HG03439 (cell line): Measurements from ENCODE around the gene GGA1.
"Not testable (repeated sequence)": the region's sequence is repeated elsewhere in the genome, so short reads cannot be mapped to it uniquely, and the experiment has no call there.

Source experiments
- ATAC-seq: cut with Tn5 transposase; IDR thresholded peaks from one replicate; pipeline ENCODE4 v1.9.1; 2021; ENCODE audit warnings: mild to moderate bottlenecking, moderate library complexity; ENCODE audit not compliant: unreplicated experiment

Gene GGA1

GRCh38 chr22:37570661-37570976 lies 38.0 kb upstream of the GGA1 start:
- ATAC-seq, result no peak

DNA sequence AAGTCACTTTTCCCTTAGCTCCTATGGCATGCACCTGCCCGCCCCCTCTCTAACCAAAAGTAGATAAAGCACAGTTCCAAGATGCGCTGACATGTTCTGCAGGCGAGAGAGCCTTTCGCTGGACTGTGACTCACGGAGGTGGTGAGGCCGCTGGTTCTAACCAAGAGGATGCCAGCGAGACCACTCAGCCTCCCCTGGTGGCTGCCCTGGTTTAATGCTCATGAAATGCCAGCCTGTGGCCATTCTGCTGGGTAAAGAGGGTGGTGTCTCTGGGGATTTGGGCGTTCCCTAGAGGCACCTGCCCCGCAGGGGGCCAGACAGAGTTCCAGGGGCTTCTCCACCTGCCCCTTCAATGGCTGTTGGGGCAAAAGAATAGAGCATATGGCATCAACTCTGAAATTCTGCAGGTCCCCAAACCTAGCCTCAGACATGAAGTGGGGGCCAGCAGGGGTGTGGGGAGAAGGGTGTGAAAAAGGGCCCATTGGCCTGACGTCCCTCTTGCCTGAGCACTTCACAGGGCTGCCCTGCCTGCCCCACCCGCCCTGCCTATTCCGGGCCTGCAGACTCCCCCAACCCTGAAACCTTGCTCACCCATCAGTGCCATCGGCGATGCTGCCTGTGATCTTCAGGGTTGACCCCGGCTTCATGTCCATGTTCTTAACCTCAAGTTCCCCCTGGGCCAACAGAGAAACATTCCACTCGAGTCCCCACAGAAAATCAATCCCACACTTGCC lies 37.2 kb upstream of the GGA1 start:
- no peak for ATAC-seq

GRCh38 chr22:37571992-37572373 lies 36.7 kb upstream of the GGA1 start:
- ATAC-seq, result no peak

DNA sequence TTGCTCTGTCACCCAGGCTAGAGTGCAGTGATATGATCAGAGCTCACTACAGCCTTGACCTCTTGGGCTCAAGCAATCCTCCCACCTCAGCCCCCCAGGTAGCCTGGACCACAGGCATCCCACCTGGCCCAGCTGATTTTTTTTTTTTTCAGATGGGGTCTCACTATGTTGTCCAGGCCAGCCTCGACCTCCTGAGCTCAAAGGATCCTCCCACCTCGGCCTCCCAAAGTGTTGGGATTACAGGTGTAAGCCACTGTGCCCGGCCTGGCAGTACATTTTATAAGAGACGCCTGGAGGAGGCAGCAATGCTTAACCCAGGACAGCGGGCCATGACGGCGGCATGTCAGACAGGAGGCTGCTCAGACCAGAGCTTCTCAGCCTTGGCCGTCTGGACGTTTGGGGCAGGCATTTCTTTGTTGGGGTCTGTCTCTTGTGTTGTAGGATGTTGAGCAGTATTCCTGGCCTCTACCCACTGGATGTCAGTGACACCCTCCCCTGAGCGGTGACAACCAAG lies 33.1 kb upstream of the GGA1 start:
- ATAC-seq, result no peak

DNA sequence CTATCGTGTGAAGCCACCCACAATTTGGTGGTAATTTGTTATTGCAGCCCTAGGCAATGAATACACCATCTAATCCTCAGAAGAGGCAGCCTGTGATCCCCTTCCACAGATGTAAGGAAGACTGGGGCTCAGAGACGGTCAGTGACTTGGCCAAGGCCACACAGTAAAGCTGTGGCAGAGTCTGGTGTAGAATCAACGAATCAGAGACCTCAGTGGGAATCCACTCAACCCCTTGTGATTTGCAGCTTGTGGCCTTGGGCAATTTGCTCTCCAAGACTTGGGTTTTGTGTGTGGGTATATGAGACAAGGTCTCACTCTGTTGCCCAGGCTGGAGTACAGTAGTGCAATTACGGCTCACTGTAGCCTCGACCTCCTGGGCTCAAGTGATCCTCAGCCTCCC lies 30.6 kb upstream of the GGA1 start:
- no peak for ATAC-seq

DNA sequence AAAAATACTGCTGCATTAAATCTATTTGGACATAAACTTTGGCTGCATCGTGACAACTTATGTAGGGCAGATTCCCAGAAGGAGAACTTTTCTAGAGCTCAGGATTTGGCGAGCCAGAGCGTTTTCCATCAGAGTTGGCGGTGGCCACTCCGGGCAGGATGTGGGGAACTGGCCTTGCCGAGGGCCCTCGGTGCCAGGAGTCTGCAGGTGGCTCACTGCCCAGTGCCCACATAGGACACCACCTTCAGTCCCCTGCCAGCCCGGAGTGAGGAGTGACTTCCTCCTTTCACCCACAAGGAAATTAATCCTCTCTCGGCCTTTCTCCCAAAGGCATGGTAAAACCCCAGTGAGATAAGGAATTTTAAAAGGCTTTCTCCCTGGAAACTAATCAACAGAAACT lies 27.1 kb upstream of the GGA1 start:
- ATAC-seq, result no peak

GRCh38 chr22:37582526-37582925 lies 26.1 kb upstream of the GGA1 start:
- no peak for ATAC-seq

DNA sequence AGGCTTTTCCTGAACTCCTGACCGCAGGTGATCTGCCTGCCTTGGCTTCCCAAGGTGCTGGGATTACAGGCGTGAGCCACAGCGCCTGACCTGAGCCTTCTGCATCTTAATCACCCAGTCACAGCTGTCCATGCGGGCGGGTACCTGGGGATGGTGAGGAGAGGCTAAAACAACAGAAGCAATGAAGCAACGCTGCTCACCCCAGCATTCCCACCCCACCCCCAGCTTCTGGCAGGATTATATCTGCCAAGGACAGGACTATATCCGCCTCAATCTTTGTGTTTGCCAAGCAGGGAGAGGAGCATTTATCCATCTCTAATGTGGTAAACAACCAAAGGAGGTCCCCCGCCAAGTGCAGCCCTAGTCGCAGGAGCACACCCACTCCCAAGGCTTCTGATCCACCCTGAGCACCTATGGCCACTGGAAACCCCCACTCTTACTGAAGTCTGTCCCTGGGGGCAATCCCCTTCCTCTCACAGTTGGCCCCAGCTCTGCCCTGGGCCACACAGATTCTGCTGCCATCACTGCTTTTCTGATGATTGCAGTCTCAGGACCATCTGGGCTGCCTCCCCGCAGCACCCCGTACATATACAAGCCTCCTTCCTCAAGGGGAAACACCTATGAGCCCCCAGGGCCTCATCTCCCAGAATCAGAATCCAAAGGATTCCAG lies 20.0 kb upstream of the GGA1 start:
- ATAC-seq, result no peak

DNA sequence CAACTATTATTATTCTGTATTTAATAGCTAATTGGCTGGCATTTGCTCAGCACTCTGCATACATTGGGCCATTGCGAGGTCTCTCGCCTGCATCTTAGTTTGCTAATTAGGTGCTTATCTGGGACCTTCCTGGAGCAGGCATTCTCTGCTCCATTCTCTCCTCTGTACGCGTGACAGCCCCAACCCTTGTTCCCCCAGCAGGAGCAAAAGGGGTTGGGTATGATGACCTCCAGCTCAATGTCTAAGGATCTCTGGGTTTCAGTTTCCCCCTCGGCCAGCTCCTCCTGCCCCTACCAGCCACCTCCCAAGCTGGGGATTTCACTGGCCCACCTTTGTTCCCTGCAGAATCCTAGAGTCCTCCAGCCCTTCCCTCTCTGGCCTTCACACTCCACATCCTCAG lies 19.0 kb upstream of the GGA1 start:
- ATAC-seq, result no peak

- not testable (repeated sequence) for ATAC-seq
These were observed 17.6 kb upstream of the GGA1 start for GRCh38 chr22:37591081-37591480.

DNA sequence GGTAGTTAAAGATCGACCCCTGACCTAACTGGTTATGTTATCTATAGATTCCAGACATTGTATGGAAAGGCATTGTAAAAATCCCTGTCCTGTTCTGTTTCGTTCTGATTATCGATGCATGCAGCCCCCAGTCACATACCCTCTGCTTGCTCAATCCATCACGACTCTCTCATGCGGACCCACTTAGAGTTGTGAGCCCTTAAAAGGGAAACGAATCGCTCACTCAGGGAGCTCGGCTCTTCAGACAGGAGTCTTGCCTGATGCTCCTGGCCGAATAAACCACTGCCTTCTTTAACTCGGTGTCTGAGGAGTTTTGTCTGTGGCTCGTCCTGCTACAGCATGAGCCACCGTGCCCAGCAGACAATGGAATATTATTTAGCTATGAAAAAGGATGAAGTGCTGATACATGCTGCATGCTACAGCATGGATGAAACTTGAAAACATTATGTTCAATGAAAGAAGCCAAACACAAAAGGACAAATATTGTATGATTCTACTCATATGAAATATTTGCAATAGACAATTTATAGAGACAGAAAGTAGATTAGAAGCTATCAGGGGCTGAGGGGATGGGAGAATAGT lies 16.7 kb upstream of the GGA1 start:
- no peak for ATAC-seq

- ATAC-seq, result no peak
These were observed 14.4 kb upstream of the GGA1 start for GRCh38 chr22:37594237-37594636.

DNA sequence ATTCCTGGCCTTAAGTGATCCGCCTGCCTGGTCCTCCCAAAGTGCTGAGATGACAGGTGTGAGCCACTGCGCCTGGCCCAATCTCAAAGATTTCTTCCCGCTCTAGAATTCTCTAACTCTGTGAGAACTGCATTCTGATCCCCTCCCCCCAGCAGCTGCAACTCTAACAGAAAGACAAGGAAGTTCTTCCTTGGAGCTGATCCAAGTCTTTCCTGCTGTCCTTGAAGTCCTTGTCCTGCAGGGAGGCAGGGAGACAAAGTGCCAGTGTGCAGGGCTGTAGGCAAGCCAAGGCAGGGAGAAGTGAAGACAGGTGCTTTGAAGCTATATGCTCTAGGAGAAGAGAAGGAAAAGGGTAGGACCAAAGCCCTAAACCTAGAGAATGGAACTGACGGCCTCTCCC lies 9.5 kb upstream of the GGA1 start:
- ATAC-seq, result no peak

DNA sequence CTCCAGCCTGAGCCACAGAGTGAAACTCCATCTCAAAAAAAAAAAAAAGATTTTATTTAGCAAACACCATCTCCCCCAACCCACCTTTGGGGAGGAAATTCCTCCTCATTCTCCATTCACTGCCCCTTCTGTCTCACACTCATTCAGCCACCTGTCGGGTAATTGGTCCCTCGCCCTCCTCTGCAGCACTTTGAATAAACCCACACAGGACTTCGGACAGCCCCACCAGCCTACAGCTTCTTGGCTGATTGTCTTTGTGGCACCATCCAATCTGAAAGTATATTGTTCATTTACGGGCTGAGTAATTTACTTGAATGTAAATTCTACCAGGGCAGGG lies 7.5 kb upstream of the GGA1 start:
- no peak for ATAC-seq

DNA sequence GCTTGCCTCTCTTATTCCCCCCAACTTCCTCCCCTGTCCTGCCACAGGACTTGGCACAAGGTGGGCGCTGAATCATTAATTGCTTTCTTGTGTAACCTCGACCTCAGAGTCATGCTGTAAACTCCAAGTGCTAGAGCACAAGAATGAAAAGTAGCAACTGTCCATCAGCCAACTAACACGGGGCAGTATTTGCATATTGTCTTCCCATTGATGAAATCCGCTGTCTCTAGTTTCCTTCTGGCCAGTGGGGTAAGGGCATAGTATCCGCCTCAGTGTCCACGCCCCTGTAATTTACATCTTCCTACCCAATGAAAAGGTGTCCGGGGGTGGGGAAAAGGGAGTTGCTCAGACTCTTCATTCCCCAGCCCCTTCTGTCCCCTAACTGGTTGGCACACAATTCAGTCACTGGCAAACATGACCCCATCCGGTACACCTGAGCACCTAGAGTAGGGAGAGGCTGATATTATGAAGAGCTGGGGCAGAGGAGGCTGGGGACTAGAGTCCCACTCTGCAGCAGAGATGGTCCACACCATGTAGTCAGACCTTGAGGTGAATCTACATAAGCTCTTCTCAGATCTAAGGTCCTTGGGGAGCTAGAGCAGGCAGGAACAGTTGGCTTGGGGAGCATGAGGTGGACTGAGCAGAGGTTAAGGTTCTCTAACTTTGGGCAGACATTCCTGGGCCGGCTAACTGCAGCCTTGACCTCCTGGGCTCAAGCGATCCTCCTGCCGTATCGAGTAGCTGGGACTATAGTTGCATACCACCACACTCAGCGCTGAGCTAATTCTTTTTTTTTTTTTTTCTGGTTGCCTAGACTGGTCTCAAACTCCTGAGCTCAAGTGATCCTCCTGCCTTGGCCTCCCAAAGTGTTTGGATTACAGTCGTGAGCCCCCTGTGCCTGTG lies 6.8 kb upstream of the GGA1 start:
- ATAC-seq, result no peak

DNA sequence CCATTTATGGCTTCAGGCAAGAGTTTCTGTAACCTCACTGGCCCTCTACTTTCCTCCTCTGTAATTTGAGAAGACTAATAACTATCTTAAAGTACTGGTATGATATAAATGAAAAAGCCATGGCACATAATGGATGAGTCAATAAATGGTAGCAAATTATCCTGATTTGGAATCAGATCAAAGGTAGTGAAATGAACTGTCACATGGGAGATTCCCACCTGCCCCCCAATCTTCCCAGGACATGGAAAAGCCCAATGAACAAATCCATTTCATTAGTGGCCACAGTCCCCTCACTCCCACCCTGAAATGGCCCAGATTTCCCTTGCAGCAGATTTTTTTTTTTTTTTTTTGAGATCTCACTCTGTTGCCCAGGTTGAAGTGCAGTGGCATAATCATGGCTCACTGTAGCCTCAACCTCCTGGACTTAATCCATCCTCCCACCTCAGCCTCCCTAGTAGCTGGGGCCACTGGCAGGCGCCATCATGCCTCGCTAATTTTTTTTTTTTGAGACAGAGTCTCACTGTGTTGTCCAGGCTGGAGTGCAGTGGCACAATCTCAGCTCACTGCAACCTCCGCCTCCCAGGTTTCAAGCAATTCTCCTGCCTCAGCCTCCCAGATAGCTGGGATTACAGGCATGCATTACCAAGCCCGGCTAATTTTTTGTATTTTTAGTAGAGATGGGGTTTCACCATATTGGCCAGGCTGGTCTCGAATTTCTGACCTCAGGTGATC lies 5.9 kb upstream of the GGA1 start:
- ATAC-seq, result not testable (repeated sequence)

GRCh38 chr22:37604074-37604473 lies 4.6 kb upstream of the GGA1 start:
- no peak for ATAC-seq

GRCh38 chr22:37604875-37605274 lies 3.8 kb upstream of the GGA1 start:
- no peak for ATAC-seq

DNA sequence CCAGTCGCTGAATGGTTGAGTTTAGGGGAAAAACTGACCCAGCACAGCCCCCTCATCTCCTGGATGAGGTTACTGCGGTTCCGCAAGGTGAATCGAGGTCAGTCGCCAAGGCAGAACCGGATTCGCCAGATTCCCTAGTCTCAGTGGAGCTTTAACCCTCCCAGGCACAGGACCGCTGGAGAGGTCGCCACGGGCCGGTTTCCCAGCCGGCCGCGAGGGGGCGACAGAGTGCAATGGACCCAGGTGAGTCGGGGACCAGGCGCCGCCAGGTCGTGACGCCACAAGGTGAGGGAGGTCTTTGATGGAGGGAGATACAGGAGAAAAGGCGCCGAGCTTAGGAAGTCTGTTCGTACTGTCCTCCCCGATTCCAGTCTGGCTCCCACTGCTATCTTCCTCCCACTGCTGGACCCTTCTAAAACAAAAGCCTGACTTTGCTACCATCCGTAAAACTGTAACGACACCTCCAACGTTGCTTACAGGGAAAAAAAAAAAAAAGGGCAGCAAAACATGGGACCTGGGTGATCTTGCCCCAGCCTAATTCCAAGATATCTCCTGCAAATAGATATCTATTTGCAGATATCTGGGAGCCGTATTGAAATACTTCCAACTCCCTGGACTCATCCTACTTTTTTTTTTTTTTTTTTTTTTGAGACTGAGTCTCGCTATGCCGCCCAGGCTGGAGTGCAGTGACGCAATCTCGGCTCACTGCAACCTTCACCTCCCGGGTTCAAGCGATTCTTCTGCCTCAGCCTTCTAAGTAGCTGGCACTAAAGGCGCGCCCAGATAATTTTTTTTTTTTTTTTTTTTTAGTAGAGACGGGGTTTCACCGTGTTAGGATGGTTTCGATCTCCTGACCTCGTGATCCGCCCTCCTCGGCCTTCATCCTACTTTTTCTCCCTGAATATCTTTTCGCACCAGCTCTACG lies 1.4 kb upstream of the GGA1 start:
- ATAC-seq, result peak; percentile 35
